CD8-positive, alpha-beta memory T cell (primary cell): Measurements from ENCODE around the gene MYO6. TPM values are rescaled to one million over a fixed set of nuclear protein-coding genes. Genes with fewer than 3 reads are reported as not detected.

Experiments used
- CTCF ChIA-PET: fragments of 350-600 bp; sonication (Branson Sonifier 250); formaldehyde crosslinking; loops from one replicate; lab custom pipeline; 2021; ENCODE audit warnings: antibody characterized with exemption; lab: Charles Lee
- POLR2A ChIA-PET: fragments of 350-600 bp; sonication (Branson Sonifier 250); formaldehyde crosslinking; loops from one replicate; lab custom pipeline; 2021; ENCODE audit warnings: antibody characterized with exemption; lab: Charles Lee
- DNase-seq, 5 donors: peaks; one replicate each; pipeline versions ENCODE4 v3.0.0 to v3.0.0-alpha.2; 2020 to 2022; ENCODE audit warnings: mixed read lengths in 1 of 5
- H3K27ac ChIP-seq: one replicate; pipeline ENCODE4 v1.7.0; 2013; ENCODE audit warnings: low read depth, mild to moderate bottlenecking, low read length, moderate library complexity
- H3K27me3 ChIP-seq: 2 replicates; pipeline ENCODE4 v1.7.0; 2013; ENCODE audit warnings: low read length, mild to moderate bottlenecking; ENCODE audit not compliant: insufficient read depth, poor library complexity, severe bottlenecking
- H3K36me3 ChIP-seq: 2 replicates; pipeline ENCODE4 v1.7.0; 2013; ENCODE audit warnings: mild to moderate bottlenecking, low read length, moderate library complexity; ENCODE audit not compliant: insufficient read depth
- H3K4me1 ChIP-seq: 2 replicates; pipeline ENCODE4 v1.7.0; 2013; ENCODE audit warnings: mild to moderate bottlenecking, low read length, moderate library complexity; ENCODE audit not compliant: insufficient read depth
- H3K4me3 ChIP-seq: 2 replicates; pipeline ENCODE4 v1.7.0; 2013; ENCODE audit warnings: mild to moderate bottlenecking, low read length
- H3K9me3 ChIP-seq: 2 replicates; pipeline ENCODE4 v1.7.0; 2013; ENCODE audit warnings: mild to moderate bottlenecking, low read length
- H3K27ac Mint-ChIP-seq, 8 donors: one replicate each; pipeline ENCODE4 v1.8.0; 2020 to 2021; ENCODE audit warnings: mixed read lengths in 8 of 8, mild to moderate bottlenecking in 6 of 8, inconsistent platforms in 3 of 8, moderate library complexity in 3 of 8
- H3K27me3 Mint-ChIP-seq, 2 donors: one replicate each; pipeline ENCODE4 v1.8.0; 2020 to 2021; ENCODE audit warnings: mixed read lengths in 2 of 2, mild to moderate bottlenecking in 1 of 2, moderate library complexity in 1 of 2
- H3K36me3 Mint-ChIP-seq, 3 donors: one replicate each; pipeline ENCODE4 v1.8.0; 2020 to 2021; ENCODE audit warnings: mixed read lengths in 3 of 3, inconsistent platforms in 1 of 3, mild to moderate bottlenecking in 1 of 3
- H3K4me1 Mint-ChIP-seq, 3 donors: one replicate each; pipeline ENCODE4 v1.8.0; 2020 to 2021; ENCODE audit warnings: mixed read lengths in 3 of 3, inconsistent platforms in 1 of 3, mild to moderate bottlenecking in 1 of 3
- H3K4me3 Mint-ChIP-seq, 7 donors: one replicate each; pipeline ENCODE4 v1.8.0; 2020 to 2021; ENCODE audit warnings: mixed read lengths in 7 of 7, mild to moderate bottlenecking in 6 of 7, moderate library complexity in 4 of 7, inconsistent platforms in 2 of 7
- H3K9me3 Mint-ChIP-seq, 5 donors: one replicate each; pipeline ENCODE4 v1.8.0; 2020 to 2022; ENCODE audit warnings: mixed read lengths in 5 of 5, mild to moderate bottlenecking in 3 of 5, moderate library complexity in 2 of 5, inconsistent platforms in 1 of 5
- polyA plus RNA-seq: library from polyadenylated mRNA; unstranded; fragments of 300-500 nt; fragmentation: Illumina TruSeq; gene quantifications from one replicate; pipeline ENCODE4 v1.2.3, GENCODE V29; 2021
- total RNA-seq, 2 experiments: library from RNA; stranded (reverse); gene quantifications; one replicate each; pipeline ENCODE4 v1.2.3, GENCODE V29; 2021

Gene MYO6
- total and polyA plus RNA-seq, 3 experiments from 2014 or later = 5.4 to 6.5 (median 5.8) TPM

GRCh38 chr6:75853806-75854205 lies 104.8 kb downstream of the MYO6 start:
- H3K4me3 Mint-ChIP-seq = no peak overlapping the region
- no peak overlapping the region for H3K4me3 ChIP-seq
- no peak for DNase-seq
- H3K4me1 Mint-ChIP-seq = no peaks in the 10 kb centered on the region
- H3K36me3 Mint-ChIP-seq = peaks cover 0 to 8% (median 0%) of the 10 kb centered on the region in 3 donors
- POLR2A ChIA-PET = no interaction called here
- no peak overlapping the region for H3K27ac Mint-ChIP-seq
- no peak overlapping the region for H3K27ac ChIP-seq
- no peaks in the 10 kb centered on the region for H3K27me3 ChIP-seq
- no peaks in the 10 kb centered on the region for H3K27me3 Mint-ChIP-seq
- no peaks in the 10 kb centered on the region for H3K9me3 Mint-ChIP-seq
- no peaks in the 10 kb centered on the region for H3K4me1 ChIP-seq
- CTCF ChIA-PET = no interaction called here
- H3K9me3 ChIP-seq = no peaks in the 10 kb centered on the region
- no peaks in the 10 kb centered on the region for H3K36me3 ChIP-seq

DNA sequence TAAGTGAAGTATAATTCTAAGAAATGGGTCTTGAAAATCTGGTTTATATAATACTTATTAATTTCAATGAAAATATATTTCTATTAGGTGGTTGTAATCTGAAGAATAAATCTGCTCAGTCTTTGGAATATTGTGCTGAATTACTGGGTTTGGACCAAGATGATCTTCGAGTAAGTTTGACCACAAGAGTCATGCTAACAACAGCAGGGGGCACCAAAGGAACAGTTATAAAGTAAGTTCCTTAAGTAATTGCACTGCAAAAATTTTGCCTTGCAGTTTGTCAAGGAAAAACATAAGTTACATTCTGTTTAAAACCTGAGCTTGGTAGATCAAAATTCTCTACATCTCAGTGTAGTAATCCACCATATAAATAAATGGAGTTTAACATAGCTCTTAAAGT lies 106.0 kb downstream of the MYO6 start:
- no peak for DNase-seq
- no peaks in the 10 kb centered on the region for H3K4me1 ChIP-seq
- Mint-ChIP-seq H3K36me3 (peaks cover 3 to 12% (median 3%) of the 10 kb centered on the region in 3 donors), H3K4me1 (no peaks in the 10 kb centered on the region), H3K27me3 (no peaks in the 10 kb centered on the region), H3K4me3 (no peak overlapping the region), H3K9me3 (no peaks in the 10 kb centered on the region), H3K27ac (no peak overlapping the region)
- no peaks in the 10 kb centered on the region for H3K9me3 ChIP-seq
- no peak overlapping the region for H3K4me3 ChIP-seq
- H3K27me3 ChIP-seq = no peaks in the 10 kb centered on the region
- ChIA-PET CTCF (interaction anchor here (0.8 to 1.3 kb wide), 2 partner anchors 12 to 19 kb away, joined by 3 read pairs; no protein-coding TSS in a partner anchor), POLR2A (no interaction called here)
- no peaks in the 10 kb centered on the region for H3K36me3 ChIP-seq
- no peak overlapping the region for H3K27ac ChIP-seq

DNA sequence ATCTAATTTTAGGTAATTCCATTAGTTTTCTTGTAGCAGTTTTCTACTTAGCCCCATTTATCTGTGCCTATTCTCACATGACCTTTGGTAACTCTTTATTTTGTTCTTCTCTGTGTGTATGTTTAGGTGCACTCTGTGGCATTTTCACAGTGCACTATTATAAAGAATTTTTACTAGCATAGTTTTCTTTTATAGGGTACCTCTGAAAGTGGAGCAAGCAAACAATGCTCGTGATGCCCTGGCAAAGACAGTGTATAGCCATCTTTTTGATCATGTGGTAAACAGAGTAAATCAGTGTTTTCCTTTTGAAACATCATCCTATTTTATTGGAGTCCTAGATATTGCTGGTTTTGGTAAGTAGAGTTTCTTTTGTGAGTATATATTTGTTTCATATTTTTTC lies 107.9 kb downstream of the MYO6 start:
- Mint-ChIP-seq H3K36me3 (peaks cover 3 to 16% (median 5%) of the 10 kb centered on the region in 3 donors), H3K9me3 (no peaks in the 10 kb centered on the region), H3K4me3 (no peak overlapping the region), H3K27me3 (no peaks in the 10 kb centered on the region), H3K4me1 (no peaks in the 10 kb centered on the region), H3K27ac (no peak overlapping the region)
- Histone ChIP-seq H3K4me3 (no peak overlapping the region), H3K27me3 (no peaks in the 10 kb centered on the region), H3K4me1 (no peaks in the 10 kb centered on the region), H3K36me3 (no peaks in the 10 kb centered on the region), H3K9me3 (no peaks in the 10 kb centered on the region), H3K27ac (no peak overlapping the region)
- ChIA-PET CTCF (no interaction called here), POLR2A (no interaction called here)
- no peak for DNase-seq

- H3K36me3 ChIP-seq = no peaks in the 10 kb centered on the region
- H3K4me1 ChIP-seq = no peaks in the 10 kb centered on the region
- no peak overlapping the region for H3K27ac ChIP-seq
- Mint-ChIP-seq H3K4me1 (no peaks in the 10 kb centered on the region), H3K4me3 (no peak overlapping the region), H3K9me3 (no peaks in the 10 kb centered on the region), H3K36me3 (peaks cover 9 to 33% (median 14%) of the 10 kb centered on the region in 3 donors), H3K27ac (no peak overlapping the region), H3K27me3 (no peaks in the 10 kb centered on the region)
- no peaks in the 10 kb centered on the region for H3K27me3 ChIP-seq
- DNase-seq = no peak
- H3K9me3 ChIP-seq = no peaks in the 10 kb centered on the region
- H3K4me3 ChIP-seq = no peak overlapping the region
- ChIA-PET CTCF (no interaction called here), POLR2A (no interaction called here)
These were observed 114.0 kb downstream of the MYO6 start for GRCh38 chr6:75863001-75863400.

GRCh38 chr6:75863784-75864183 lies 114.7 kb downstream of the MYO6 start:
- H3K4me3 ChIP-seq = no peak overlapping the region
- H3K27ac Mint-ChIP-seq = no peak overlapping the region
- peaks cover 9 to 32% (median 14%) of the 10 kb centered on the region in 3 donors for H3K36me3 Mint-ChIP-seq
- no peaks in the 10 kb centered on the region for H3K36me3 ChIP-seq
- CTCF ChIA-PET = no interaction called here
- H3K27me3 Mint-ChIP-seq = no peaks in the 10 kb centered on the region
- H3K27me3 ChIP-seq = no peaks in the 10 kb centered on the region
- no peak overlapping the region for H3K27ac ChIP-seq
- no peak overlapping the region for H3K4me3 Mint-ChIP-seq
- no peaks in the 10 kb centered on the region for H3K4me1 Mint-ChIP-seq
- no peaks in the 10 kb centered on the region for H3K9me3 Mint-ChIP-seq
- H3K9me3 ChIP-seq = no peaks in the 10 kb centered on the region
- no peak for DNase-seq
- no peaks in the 10 kb centered on the region for H3K4me1 ChIP-seq
- POLR2A ChIA-PET = no interaction called here

GRCh38 chr6:75864446-75864845 lies 115.4 kb downstream of the MYO6 start:
- no peaks in the 10 kb centered on the region for H3K4me1 Mint-ChIP-seq
- Histone ChIP-seq H3K4me3 (no peak overlapping the region), H3K27ac (no peak overlapping the region), H3K9me3 (no peaks in the 10 kb centered on the region), H3K27me3 (no peaks in the 10 kb centered on the region), H3K4me1 (no peaks in the 10 kb centered on the region), H3K36me3 (no peaks in the 10 kb centered on the region)
- H3K36me3 Mint-ChIP-seq = peaks cover 9 to 31% (median 14%) of the 10 kb centered on the region in 3 donors
- no peak for DNase-seq
- H3K27me3 Mint-ChIP-seq = no peaks in the 10 kb centered on the region
- no peak overlapping the region for H3K27ac Mint-ChIP-seq
- no peak overlapping the region for H3K4me3 Mint-ChIP-seq
- POLR2A ChIA-PET = no interaction called here
- CTCF ChIA-PET = no interaction called here
- no peaks in the 10 kb centered on the region for H3K9me3 Mint-ChIP-seq

DNA sequence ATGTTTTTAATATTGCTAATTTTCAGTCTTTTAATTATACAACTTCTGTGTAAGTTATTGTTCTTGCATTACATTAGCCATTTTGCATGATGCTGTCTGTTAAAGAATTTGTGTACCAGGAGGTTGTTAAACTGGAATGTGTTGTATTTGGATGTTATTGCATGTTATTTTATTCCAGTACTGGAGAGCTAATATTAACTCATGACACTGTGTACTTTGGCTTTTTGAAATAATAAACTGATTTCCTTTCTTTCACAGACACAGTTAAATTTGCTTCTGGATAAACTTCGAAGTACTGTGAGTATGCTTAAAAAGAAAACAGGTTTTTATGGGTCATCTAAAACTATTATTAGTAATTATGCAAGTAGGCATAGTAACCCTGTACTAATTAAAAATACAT lies 121.3 kb downstream of the MYO6 start:
- Histone ChIP-seq H3K9me3 (no peaks in the 10 kb centered on the region), H3K27me3 (no peaks in the 10 kb centered on the region), H3K4me3 (no peak overlapping the region), H3K36me3 (no peaks in the 10 kb centered on the region), H3K27ac (no peak overlapping the region), H3K4me1 (no peaks in the 10 kb centered on the region)
- DNase-seq = no peak
- CTCF ChIA-PET = no interaction called here
- POLR2A ChIA-PET = no interaction called here
- peaks cover 10 to 34% (median 11%) of the 10 kb centered on the region in 3 donors for H3K36me3 Mint-ChIP-seq
- no peaks in the 10 kb centered on the region for H3K9me3 Mint-ChIP-seq
- H3K27ac Mint-ChIP-seq = no peak overlapping the region
- no peaks in the 10 kb centered on the region for H3K4me1 Mint-ChIP-seq
- no peak overlapping the region for H3K4me3 Mint-ChIP-seq
- H3K27me3 Mint-ChIP-seq = no peaks in the 10 kb centered on the region

- H3K9me3 Mint-ChIP-seq = no peaks in the 10 kb centered on the region
- no peak overlapping the region for H3K4me3 ChIP-seq
- no peaks in the 10 kb centered on the region for H3K36me3 ChIP-seq
- no peak overlapping the region for H3K27ac Mint-ChIP-seq
- POLR2A ChIA-PET = no interaction called here
- H3K36me3 Mint-ChIP-seq = peaks cover 4 to 27% (median 5%) of the 10 kb centered on the region in 3 donors
- no peaks in the 10 kb centered on the region for H3K9me3 ChIP-seq
- DNase-seq = no peak
- H3K27me3 Mint-ChIP-seq = no peaks in the 10 kb centered on the region
- no peaks in the 10 kb centered on the region for H3K4me1 Mint-ChIP-seq
- CTCF ChIA-PET = interaction anchor here (0.8 to 1.4 kb wide), 3 partner anchors 12 to 19 kb away, joined by 3 to 4 read pairs (median 3); no protein-coding TSS in a partner anchor
- H3K27ac ChIP-seq = no peak overlapping the region
- H3K4me3 Mint-ChIP-seq = no peak overlapping the region
- no peaks in the 10 kb centered on the region for H3K27me3 ChIP-seq
- H3K4me1 ChIP-seq = no peaks in the 10 kb centered on the region
These were observed 125.2 kb downstream of the MYO6 start for GRCh38 chr6:75874224-75874623.
